Caco-2 (cell line): ENCODE results near the gene LMF1. TPM values are rescaled to one million over a fixed set of nuclear protein-coding genes. Genes with fewer than 3 reads are reported as not detected.

Experiments
- BruUV-seq: library from RNA; stranded (reverse); fragments of 400-500 nt; replicated peaks from 2 replicates; lab custom pipeline; 2021; lab: Mats Ljungman, UMichigan
- CTCF ChIA-PET: fragments of 300-600 bp; sonication (Branson Sonifier 250); formaldehyde crosslinking; loops from one replicate; lab custom pipeline; 2022; ENCODE audit warnings: antibody characterized with exemption; lab: Charles Lee
- POLR2A ChIA-PET: fragments of 300-600 bp; sonication (Branson Sonifier 250); formaldehyde crosslinking; loops from one replicate; lab custom pipeline; 2022; ENCODE audit warnings: antibody characterized with exemption; lab: Charles Lee
- DNase-seq, 2 experiments: peaks; one replicate each; pipeline versions ENCODE4 v3.0.0 to v3.0.0-alpha.2; 2020 to 2022
- H3K27me3 ChIP-seq: replicated peaks from 2 replicates; pipeline ENCODE4 v1.6.0; 2011; ENCODE audit warnings: low read length; ENCODE audit not compliant: control insufficient read depth, insufficient read depth
- H3K36me3 ChIP-seq: 2 replicates; pipeline ENCODE4 v1.5.1; 2011; ENCODE audit warnings: low read length; ENCODE audit not compliant: control insufficient read depth, insufficient read depth
- H3K4me1 ChIP-seq: fragments of 250-450 bp; sonication (Bioruptor Pico); 2 replicates; pipeline ENCODE4 v1.5.1; 2020; ENCODE audit warnings: mild to moderate bottlenecking
- H3K4me3 ChIP-seq: 2 replicates; pipeline ENCODE4 v1.5.1; 2011; ENCODE audit warnings: low read depth, mild to moderate bottlenecking, control low read depth, low read length
- H3K9me3 ChIP-seq: fragments of 250-450 bp; sonication (Bioruptor Pico); 2 replicates; pipeline ENCODE4 v1.5.1; 2020; ENCODE audit warnings: mild to moderate bottlenecking, moderate library complexity
- H3K27ac Mint-ChIP-seq: one replicate; pipeline ENCODE4 v1.8.0; 2022; ENCODE audit warnings: mixed read lengths; ENCODE audit not compliant: unreplicated experiment
- H3K27me3 Mint-ChIP-seq: one replicate; pipeline ENCODE4 v1.8.0; 2022; ENCODE audit warnings: mixed read lengths; ENCODE audit not compliant: insufficient read depth, unreplicated experiment
- H3K36me3 Mint-ChIP-seq: one replicate; pipeline ENCODE4 v1.8.0; 2022; ENCODE audit warnings: mild to moderate bottlenecking, mixed read lengths; ENCODE audit not compliant: insufficient read depth, unreplicated experiment
- H3K4me1 Mint-ChIP-seq: one replicate; pipeline ENCODE4 v1.8.0; 2022; ENCODE audit warnings: low read depth, mixed read lengths; ENCODE audit not compliant: unreplicated experiment
- H3K4me3 Mint-ChIP-seq: one replicate; pipeline ENCODE4 v1.8.0; 2022; ENCODE audit warnings: mild to moderate bottlenecking, moderate library complexity, mixed read lengths; ENCODE audit not compliant: unreplicated experiment
- H3K9me3 Mint-ChIP-seq: one replicate; pipeline ENCODE4 v1.8.0; 2022; ENCODE audit warnings: mixed read lengths; ENCODE audit not compliant: unreplicated experiment
- intact Hi-C: fragments of 100-400 bp; cut with micrococcal nuclease; formaldehyde crosslinking; loops from one replicate; pipeline ENCODE4 v1.10.0; 2022; ENCODE audit not compliant: unreplicated experiment
- total RNA-seq: library from RNA; stranded (reverse); gene quantifications from 2 replicates; pipeline ENCODE4 v1.2.3, GENCODE V29; 2022
- TF ChIP-seq, protein P1 (sequence below), 2 experiments: fragments of 200-600 bp in 1 of 2; IDR thresholded peaks; 1 replicate in 1 of 2; 2 replicates in 1 of 2; pipeline versions ENCODE4 v1.5.1 to v1.8.0; 2011 to 2022; ENCODE audit warnings: antibody characterized with exemption in 1 of 2, control low read depth in 1 of 2, inconsistent platforms in 1 of 2, low read depth in 1 of 2, low read length in 1 of 2, mild to moderate bottlenecking in 1 of 2, moderate library complexity in 1 of 2; ENCODE audit not compliant: insufficient read depth in 1 of 2, severe bottlenecking in 1 of 2, unreplicated experiment in 1 of 2

The LMF1 gene
- total RNA-seq, 1 experiment from 2014 or later = 12.3 TPM

DNA sequence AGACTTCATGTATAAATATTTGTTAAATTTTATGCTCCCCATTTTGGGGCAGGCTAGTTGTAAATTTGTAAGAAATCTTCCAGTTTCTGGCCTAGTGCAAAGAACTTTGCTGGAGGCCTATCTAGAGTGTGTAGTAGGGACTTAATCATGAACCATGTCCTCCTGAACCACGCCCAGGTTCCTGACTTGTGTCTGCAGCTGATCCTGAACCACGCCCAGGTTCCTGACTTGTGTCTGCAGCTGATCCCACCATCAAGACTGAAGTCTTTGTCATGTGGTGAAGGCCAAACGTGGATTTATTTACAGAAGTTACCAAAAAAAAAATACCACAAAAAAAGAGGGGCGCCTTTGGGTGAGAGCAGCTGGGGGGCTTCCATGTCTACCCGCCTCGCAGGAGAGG, 33.1 kb downstream of the LMF1 start:
- BruUV-seq = no TSS peak
- DNase-seq = no peak
- H3K36me3 ChIP-seq = no peaks in the 10 kb centered on the region
- no peaks in the 10 kb centered on the region for H3K4me1 ChIP-seq
- Mint-ChIP-seq H3K27ac (no peak overlapping the region), H3K36me3 (no peaks in the 10 kb centered on the region), H3K9me3 (peaks cover 8% of the 10 kb centered on the region), H3K4me1 (no peaks in the 10 kb centered on the region), H3K4me3 (no peak overlapping the region), H3K27me3 (no peaks in the 10 kb centered on the region)
- ChIA-PET POLR2A (no interaction called here), CTCF (no interaction called here)
- no peak overlapping the region for H3K4me3 ChIP-seq
- no peaks in the 10 kb centered on the region for H3K27me3 ChIP-seq
- H3K9me3 ChIP-seq = no peaks in the 10 kb centered on the region
- TF ChIP-seq, protein P1, sequence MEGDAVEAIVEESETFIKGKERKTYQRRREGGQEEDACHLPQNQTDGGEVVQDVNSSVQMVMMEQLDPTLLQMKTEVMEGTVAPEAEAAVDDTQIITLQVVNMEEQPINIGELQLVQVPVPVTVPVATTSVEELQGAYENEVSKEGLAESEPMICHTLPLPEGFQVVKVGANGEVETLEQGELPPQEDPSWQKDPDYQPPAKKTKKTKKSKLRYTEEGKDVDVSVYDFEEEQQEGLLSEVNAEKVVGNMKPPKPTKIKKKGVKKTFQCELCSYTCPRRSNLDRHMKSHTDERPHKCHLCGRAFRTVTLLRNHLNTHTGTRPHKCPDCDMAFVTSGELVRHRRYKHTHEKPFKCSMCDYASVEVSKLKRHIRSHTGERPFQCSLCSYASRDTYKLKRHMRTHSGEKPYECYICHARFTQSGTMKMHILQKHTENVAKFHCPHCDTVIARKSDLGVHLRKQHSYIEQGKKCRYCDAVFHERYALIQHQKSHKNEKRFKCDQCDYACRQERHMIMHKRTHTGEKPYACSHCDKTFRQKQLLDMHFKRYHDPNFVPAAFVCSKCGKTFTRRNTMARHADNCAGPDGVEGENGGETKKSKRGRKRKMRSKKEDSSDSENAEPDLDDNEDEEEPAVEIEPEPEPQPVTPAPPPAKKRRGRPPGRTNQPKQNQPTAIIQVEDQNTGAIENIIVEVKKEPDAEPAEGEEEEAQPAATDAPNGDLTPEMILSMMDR (IDR thresholded peaks at IDR 0.05; ENCODE audit: insufficient read depth in 1 of 2, low read depth in 1 of 2, low read length in 1 of 2, severe bottlenecking in 1 of 2, unreplicated experiment in 1 of 2) = no peak
- intact Hi-C loops = no loop called here

DNA sequence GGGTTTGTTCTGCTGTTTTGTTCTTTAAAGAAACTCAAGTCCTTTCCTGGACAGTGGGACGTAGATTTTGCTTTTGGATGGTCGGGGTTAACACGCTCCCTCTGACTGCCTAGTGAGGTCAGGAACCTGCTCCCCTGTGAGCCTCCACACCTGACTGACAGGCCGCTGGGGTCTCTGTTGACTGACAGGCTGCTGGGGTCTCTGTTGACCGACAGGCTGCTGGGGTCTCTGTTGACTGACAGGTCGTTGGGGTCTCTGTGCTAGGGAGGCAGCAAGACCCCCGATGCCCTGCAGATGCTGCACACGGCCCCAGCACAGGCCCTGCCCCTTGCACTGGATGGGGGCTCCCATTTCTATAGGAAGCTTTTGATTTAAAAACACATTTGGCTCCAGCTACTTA, 33.5 kb downstream of the LMF1 start:
- CTCF ChIA-PET = no interaction called here
- POLR2A ChIA-PET = no interaction called here
- DNase-seq = no peak
- no peaks in the 10 kb centered on the region for H3K4me1 ChIP-seq
- H3K27me3 ChIP-seq = no peaks in the 10 kb centered on the region
- TF ChIP-seq, protein P1 (IDR thresholded peaks at IDR 0.05; ENCODE audit: insufficient read depth in 1 of 2, low read depth in 1 of 2, low read length in 1 of 2, severe bottlenecking in 1 of 2, unreplicated experiment in 1 of 2) = no peak
- no peaks in the 10 kb centered on the region for H3K27me3 Mint-ChIP-seq
- H3K9me3 Mint-ChIP-seq = peaks cover 4% of the 10 kb centered on the region
- H3K9me3 ChIP-seq = no peaks in the 10 kb centered on the region
- no peaks in the 10 kb centered on the region for H3K36me3 ChIP-seq
- no peak overlapping the region for H3K4me3 Mint-ChIP-seq
- no peak overlapping the region for H3K4me3 ChIP-seq
- H3K4me1 Mint-ChIP-seq = no peaks in the 10 kb centered on the region
- H3K36me3 Mint-ChIP-seq = no peaks in the 10 kb centered on the region
- H3K27ac Mint-ChIP-seq = no peak overlapping the region
- no TSS peak for BruUV-seq
- intact Hi-C loops = no loop called here

DNA sequence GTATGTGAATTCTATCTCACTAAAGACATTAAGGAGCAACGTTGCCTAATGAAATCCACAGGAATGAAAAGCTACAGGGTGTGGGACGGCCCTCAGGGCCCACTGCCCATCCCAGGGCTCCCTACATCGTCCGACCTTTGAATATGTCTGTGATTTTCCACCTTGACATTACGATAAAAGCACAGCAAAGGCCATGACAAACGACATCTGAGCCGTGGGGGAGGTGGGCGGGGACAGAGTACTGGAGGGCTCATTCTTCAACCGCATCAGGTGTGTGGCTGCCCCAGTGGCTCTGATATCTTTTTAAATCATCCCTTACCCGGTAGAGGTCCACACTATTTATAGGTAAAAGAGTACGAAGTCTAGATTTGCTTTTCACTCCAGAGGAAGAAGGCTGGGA, 35.1 kb downstream of the LMF1 start:
- Histone ChIP-seq H3K9me3 (no peaks in the 10 kb centered on the region), H3K4me3 (no peak overlapping the region), H3K4me1 (no peaks in the 10 kb centered on the region), H3K36me3 (no peaks in the 10 kb centered on the region), H3K27me3 (no peaks in the 10 kb centered on the region)
- H3K36me3 Mint-ChIP-seq = no peaks in the 10 kb centered on the region
- no peak for DNase-seq
- ChIA-PET CTCF (no interaction called here), POLR2A (no interaction called here)
- H3K4me3 Mint-ChIP-seq = no peak overlapping the region
- no peak overlapping the region for H3K27ac Mint-ChIP-seq
- BruUV-seq = no TSS peak
- TF ChIP-seq, protein P1 (IDR thresholded peaks at IDR 0.05; ENCODE audit: insufficient read depth in 1 of 2, low read depth in 1 of 2, low read length in 1 of 2, severe bottlenecking in 1 of 2, unreplicated experiment in 1 of 2) = no peak
- intact Hi-C loops = no loop called here
- H3K27me3 Mint-ChIP-seq = no peaks in the 10 kb centered on the region
- no peaks in the 10 kb centered on the region for H3K4me1 Mint-ChIP-seq
- H3K9me3 Mint-ChIP-seq = no peaks in the 10 kb centered on the region
